Fibroblast of skin of left biceps (primary cell): Measurements from ENCODE around the gene LUC7L2.
"Not testable (repeated sequence)": the region's sequence is repeated elsewhere in the genome, so short reads cannot be mapped to it uniquely, and the experiment has no call there.

Experiments
- DNase-seq, 2 experiments: peaks; one replicate each; pipeline ENCODE4 v3.0.0-alpha.2; 2013; ENCODE audit warnings: low read depth in 2 of 2

LUC7L2 gene

DNA sequence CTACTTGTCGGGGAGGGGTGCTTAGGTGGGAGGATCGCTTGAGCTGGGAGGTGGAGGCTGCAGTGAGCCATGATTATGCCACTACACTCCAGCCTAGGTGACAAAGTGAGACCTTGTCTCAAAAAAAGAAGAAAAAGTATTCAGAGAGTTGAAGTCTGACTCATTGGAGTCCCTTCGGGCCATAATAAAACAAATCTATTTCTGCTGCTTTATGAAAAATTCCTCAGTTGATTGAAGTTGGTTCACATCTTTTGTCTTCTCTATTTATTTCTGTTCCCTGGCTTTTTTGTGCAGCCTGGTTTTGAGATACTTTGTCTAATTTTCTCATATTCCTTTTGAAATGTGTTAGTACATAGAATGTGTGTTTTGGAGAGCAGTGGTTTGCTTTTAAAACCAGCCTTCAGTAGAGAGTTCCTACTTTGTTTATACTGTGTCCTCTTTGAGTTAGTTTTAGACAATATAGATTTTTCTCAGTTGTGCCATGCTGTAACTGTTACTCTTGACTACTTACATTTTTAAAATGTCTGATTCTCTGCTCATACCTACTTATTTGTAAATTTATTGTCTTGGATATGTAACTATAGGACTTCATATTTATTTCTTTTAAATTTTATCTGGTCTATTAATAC, 36.7 kb downstream of the LUC7L2 start:
- DNase-seq, result no peak

DNA sequence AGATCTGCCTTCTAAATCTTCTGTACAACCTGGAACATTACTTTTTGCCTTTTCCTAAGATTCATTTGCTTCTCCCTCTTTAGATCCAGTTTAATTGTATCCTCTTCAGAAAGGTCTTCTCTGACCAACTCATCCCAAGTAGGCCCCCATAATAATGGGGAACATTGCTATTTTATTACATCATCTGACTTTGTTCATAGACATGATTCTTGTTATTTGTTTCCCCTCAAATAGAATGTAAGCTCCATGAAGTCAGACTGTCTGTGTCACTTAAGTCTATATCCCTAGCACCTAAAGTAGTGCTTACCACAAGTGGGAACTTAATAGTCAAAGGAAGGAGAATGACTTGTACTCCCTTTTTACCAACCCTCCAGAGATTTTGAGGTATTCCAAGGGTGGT, 37.5 kb downstream of the LUC7L2 start:
- DNase-seq, result no peak

DNA sequence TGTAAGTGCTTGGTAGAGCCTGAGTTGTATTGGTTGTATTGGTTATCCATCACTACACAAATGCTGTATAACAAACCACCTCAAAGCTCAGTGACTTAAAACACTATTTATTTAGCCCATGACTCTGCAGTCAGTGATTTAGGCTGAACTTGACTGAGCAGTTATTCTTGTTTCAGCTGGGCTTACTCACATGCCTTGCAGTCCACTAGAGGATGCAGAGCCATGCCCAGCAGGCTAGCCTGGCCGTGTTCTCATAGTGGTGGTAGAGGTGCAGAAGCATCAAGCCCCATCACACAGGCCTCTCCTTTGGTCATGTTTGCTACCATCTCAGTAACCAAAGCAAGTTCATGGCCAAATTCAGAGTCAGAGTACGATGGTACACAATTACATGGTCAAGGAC, 43.9 kb downstream of the LUC7L2 start:
- no peak for DNase-seq

DNA sequence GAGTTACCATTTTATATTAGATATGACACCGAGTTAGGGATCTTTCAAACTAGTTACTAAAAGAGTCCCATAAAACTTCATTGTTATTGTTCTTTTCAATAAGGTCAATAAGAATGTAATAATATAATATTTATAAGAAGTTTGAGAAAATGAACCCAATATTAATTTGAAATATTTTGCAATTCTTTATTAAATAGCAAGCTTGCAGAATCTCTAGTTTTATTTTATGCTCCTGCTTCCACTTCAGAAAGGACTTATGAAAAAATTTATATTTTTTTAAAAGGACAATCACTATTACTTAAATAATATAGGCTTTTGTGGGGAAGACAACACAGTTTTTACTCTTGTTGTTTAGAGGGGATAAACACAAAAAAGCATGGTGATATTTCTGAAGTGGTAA, 47.9 kb downstream of the LUC7L2 start:
- DNase-seq, result no peak

DNA sequence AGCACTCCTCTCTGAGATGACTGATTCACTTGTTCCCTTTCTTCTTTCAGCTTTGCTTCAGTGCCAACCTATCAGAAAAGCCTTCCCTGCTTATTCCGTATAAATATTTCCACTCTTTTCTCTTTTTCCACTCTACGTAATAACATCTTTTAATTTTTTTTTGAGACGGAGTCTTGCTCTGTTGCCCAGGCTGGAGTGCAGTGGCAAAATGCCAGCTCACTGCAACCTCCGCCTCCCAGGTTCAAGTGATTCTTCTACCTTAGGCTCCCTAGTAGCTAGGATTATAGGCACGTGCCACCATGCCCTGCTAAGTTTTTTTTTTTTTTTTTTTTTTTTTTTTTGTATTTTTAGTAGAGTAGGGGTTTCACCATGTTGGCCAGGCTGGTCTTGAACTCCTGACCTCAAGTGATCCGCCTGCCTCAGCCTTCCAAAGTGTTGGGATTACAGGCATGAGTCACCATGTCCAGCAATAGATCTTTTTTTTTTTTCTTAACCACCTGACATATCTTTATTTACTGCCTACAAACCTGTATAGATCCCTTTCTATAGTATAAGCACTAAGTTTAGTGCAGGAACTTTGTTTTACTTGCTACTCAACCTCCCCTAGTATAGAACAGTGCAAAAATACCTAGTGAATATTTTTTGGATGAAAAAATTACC, 55.2 kb downstream of the LUC7L2 start:
- DNase-seq, result not testable (repeated sequence)

DNA sequence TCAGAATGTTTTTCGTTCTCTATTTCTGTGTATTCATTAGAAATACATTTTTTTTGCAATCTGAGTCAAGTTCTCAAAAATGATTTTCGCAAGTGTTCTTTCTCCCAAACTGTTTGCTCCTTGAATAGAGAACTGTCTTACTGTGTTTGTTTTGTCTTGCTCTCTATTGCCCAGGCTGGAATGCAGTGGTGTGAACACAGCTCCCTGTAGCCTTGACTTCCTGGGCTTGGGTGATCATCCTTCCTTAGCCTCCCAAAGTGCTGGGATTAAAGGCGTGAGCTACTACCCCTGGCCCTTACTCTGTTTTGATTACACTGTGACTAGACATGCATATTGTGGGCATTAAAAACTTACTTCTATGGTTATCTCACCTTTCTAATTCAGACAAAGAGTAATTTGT, 56.7 kb downstream of the LUC7L2 start:
- no peak for DNase-seq

DNA sequence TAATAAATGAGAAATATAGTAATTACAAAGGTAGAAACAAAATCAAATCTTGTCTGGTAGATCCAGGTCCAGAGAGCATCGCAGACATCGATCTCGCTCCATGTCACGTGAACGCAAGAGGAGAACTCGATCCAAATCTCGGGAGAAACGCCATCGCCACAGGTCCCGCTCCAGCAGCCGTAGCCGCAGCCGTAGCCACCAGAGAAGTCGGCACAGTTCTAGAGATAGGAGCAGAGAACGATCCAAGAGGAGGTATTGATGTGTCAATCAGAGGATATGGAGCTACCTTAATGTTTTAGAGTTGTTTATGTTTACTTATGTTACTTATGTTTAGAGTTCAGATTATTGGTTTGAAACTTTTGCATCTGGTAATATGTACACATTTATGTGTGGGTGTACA, 57.8 kb downstream of the LUC7L2 start:
- DNase-seq, result no peak

DNA sequence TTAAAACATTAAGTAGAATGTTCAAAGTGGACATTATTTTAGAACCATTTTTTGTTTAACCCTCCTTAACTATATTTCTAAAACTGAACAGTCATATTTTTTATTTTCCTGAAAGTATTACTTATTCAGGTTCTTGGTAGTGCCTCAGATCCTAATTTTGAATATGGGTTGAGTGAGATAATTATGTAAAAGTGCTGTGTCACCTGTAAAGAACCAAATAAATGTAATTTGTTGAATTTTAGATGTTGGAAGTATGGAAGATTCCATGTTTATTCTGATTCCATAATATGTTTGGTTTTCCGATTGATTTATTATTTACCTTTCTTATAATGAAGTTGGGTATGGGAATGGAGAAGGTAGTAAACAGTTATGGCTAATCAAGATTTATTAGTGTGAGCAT, 61.4 kb downstream of the LUC7L2 start:
- DNase-seq, result no peak

DNA sequence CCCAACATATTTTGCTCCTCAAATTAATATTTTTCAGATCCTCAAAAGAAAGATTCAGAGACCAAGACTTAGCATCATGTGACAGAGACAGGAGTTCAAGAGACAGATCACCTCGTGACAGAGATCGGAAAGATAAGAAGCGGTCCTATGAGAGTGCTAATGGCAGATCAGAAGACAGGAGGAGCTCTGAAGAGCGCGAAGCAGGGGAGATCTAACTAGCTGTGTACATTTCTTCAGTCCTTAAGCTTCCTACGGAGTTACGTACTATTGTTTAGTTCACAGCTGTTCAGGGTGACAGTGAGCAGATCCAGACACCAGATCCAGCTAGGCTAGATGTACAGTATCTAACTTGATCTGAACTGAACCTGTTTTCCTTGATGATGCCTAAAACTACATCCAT, 62.4 kb downstream of the LUC7L2 start:
- no peak for DNase-seq

DNA sequence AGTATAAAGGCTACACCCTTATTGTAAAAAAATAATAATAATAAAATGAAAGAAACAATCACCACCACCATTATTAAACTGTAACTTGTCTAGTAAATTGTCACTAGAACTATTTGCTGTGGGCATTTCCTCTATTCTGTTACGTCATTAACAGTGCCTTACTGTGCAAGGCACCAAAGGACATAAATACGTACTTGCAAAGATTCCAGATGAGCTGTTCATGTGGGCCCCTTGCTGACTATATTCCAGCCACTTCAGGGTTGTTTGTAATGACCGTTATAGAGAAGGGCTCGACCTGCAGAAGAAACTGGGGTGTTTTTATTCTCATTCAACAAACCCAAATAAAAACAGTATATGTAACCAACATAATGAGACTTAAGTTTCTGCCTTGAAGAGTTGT, 63.4 kb downstream of the LUC7L2 start:
- DNase-seq, result no peak

DNA sequence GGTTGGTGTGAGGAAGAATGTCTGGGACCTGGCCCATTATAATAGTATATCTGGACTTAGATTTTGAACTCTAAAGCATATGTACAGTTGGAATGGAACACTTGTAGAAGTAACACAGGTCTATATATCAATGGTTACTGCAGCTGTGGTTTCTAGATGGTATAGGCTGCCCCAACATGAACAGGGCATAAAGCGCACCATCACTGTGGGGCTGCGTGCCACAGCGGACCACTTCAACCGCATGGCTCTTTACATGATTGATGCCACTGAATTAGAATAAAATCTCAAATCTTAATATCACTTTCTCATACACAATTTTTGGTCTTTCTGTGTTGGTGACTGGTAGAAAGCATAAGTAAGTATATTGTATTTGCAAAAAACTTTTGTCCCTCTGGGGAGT, 64.3 kb downstream of the LUC7L2 start:
- DNase-seq, result no peak

DNA sequence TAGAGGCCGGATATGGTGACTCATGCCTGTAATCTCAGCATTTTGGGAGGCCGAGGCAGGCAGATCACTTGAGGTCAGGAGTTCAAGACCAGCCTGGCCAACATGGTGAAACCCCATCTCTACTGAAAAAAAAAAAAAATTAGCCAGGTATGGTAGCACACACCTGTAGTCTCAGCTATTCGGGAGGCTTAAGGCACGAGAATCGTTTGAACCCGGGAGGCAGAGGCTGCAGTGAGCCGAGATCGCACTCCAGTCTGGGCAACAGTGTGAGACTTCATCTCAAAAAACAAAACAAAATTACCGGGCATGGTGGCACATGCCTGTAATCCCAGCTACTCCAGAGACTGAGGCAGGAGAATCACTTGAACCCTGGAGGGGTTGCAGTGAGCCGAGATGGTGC, 66.0 kb downstream of the LUC7L2 start:
- not testable (repeated sequence) for DNase-seq

DNA sequence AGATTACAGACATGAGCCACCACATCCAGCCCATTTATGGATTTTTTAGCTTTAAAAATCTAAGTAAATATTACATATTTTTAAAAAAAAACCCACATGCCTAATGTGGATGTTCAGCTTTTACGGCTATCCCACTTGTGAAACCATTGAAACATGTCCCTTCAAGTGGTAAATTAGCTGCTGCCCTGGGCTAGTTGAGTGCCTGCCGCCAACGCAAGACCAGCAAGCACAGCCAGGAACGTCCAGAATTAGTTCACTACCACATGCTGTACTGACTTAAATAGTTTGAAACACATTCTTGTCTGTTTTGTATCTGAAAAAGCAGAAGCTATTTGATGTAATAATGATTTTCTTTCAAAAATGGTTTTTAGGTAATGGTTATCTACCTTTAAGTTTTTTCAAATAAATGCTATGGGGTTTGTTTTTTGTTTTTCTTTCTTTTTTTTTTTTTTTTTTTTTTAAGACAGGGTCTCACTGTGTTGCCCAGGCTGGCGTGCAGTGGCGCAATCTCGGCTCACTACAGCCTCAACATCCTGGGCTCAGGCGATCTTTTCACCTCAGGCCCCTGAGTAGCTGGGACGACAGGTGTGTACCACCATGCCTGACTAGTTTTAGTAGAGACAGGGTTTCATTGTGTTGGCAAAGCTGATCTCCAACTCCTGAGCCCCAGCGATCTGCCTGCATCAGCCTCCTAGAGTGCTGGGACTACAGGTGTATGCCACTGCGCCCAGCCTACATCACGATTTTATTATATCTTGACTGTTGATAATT, 66.7 kb downstream of the LUC7L2 start:
- no peak for DNase-seq

DNA sequence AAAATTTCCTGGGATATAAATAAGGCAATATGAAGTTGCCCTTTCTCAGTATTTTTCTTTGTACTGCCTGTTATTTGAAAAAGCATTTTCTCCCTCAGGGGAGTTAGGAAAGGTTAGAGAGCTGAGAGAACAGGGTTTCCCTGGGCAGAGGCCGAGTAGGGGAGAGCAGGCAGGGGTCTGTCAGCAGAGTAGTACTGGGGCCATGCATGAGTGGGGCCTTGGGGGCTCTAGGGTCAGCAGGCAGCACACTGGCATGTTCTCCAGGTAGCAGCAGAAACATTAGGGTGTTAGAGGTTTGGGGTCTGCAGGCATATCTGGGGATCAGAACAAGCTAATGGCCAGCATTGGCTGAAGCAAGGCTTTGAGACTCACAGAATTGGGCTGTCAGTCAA, 67.3 kb downstream of the LUC7L2 start:
- no peak for DNase-seq

DNA sequence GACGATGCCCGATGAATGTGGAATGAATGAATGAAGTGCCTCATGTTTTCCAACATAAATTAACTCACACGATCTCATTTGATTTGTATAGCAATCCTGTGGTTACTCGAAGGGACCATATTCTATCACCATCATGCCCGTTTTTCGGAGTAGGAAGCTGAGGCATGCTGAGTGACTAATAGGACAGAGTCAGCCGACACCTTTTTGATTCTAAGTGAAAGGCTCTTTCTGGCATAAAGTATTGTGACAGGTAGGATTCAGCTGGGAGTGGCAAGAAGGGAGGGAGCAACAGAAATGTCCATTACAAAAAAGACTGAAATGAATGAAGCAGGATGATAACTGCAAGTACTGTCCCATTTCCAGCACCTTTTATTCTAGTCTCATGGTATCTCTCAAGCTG, 68.1 kb downstream of the LUC7L2 start:
- no peak for DNase-seq

DNA sequence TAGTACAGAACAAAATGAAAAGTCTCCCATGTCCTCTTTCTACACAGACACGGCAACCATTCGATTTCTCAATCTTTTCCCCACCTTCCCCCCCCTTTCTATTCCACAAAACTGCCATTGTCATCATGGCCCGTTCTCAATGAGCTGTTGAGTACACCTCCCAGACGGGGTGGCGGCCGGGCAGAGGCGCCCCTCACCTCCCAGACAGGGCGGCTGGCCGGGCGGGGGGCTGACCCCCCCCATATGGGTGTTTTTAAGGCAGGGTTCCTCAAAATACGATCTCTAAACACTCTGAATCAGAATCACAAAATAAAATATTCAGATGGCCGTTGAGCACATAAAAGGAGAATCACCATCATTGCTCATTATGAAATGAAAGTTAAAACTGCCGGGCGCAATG, 70.0 kb downstream of the LUC7L2 start:
- DNase-seq, result not testable (repeated sequence)

DNA sequence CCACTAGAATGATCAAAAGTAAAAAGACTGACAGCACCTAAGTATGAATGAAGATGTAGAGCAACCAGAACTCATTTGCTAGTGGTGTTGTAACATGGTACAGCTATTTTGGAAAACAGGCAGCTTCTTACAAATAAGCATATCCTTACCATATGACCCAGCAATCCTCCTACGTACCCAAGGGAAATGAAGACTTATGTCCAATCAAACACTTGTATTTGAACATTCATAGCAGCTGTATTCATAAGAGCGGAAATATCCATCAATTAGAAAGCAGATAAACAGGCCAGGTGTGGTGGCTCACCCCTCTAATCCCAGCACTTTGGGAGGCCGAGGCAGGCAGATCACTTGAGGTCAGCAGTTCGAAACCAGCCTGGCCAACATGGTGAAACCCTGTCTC, 70.7 kb downstream of the LUC7L2 start:
- no peak for DNase-seq

DNA sequence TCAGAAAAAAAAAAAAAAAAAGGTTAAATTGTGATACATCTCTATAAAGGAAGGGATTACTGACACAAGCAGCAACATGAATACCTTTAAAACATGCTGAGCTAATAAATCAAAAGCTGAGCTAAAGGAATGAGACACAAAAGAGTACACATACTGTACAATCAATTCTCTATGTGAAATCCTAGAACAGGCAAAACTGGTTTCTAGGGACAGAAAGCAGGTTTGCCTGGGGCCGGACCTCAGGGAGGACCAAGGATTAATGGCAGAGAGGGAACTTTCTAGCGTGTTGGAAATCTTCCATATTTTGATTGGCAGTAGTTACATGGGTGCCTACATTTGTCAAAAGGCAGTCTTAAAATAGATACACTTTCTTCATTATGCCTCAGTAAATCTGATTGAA, 71.3 kb downstream of the LUC7L2 start:
- no peak for DNase-seq

DNA sequence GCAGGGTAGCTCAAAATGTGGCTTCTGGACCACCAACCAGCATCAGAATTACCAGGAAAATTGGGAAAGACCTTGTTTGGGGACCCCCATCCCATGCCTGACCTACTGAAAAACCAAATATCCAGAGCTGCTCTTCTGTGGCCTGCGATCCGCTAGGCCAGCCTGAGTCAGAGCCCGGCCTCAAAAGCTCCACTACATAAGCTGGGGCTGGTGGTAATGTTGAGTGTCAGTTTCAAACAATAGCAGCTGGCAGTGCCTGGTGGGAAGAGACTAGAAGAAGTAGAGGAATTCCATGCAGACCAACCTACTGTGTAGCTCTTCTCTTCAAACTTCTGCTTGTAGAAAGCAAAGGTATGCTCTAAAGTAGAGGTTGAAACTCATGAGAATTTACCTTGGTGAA, 71.8 kb downstream of the LUC7L2 start:
- no peak for DNase-seq

DNA sequence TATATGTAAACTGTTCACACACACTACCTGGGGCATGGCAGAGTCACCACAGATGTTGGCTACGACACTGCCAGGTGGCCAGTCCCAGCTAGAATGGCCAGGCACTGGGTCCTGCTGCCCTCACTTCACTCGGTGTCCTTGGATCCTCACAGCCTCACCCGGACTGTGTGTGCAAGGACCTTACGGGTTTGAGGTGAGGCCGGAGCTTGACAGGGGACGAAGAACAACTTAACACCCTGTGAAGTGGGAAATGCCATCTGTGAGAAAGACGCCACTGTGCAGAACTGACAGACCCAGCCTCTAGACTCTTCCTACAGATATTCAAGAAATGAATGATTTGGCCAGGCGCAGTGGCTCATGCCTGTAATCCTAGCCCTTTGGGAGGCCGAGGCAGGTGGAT, 77.1 kb downstream of the LUC7L2 start:
- no peak for DNase-seq

DNA sequence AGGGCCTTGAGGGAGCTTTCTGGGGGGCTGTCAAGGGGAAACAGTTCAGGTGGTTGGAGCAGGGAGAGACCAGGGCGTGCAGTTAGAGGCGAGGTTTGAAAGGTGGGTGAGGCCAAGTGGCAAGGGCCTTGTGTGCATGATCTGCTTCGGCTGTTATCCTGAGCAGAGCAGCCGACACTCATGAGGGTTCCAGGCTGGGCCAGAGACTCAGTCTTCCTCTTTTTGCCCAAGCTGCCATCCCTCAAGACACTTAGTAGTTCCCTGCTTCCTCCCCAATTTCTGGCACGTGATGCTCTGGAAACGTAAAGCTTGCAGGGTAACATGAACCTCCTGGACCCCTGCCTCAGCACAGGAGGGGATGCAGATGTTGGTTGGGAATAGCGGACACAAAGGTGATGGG, 79.7 kb downstream of the LUC7L2 start:
- DNase-seq, result no peak

DNA sequence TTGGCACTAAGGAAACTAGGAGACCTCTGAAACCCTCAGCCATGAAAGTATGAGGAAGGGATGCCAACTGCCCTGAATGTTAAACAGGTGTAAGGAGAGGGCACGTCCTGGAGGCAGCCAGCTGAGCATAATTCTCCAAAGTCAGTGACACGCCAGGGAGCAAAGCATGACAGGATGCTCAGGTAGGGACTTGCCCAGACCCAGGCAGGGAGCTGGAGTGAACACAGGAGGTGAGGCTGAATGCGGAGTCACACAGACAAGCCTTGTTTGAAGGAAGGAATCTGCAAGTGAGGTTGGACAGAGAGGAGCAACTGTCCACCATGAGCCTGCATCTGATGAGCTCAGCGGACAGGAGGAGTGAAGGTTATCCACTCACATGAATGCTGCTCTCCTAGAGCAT, 82.3 kb downstream of the LUC7L2 start:
- DNase-seq, result no peak
